Lung (tissue), 12 donors: Measurements from ENCODE around the gene RASGRF2. TPM values are rescaled to one million over a fixed set of nuclear protein-coding genes. Genes with fewer than 3 reads are reported as not detected.

Experiments
- ATAC-seq: fragments of 200-7000 bp; cut with Tn5 transposase; one replicate; pipeline ENCODE4 v1.9.1; 2020; ENCODE audit warnings: moderate number of reproducible peaks; ENCODE audit not compliant: insufficient read depth, low FRiP score
- DNase-seq, 3 donors: peaks; one replicate each; pipeline ENCODE4 v3.0.0-alpha.2; 2013 to 2017
- H3K27ac ChIP-seq, 2 donors: one replicate each; pipeline ENCODE4 v1.5.1; 2013; ENCODE audit warnings: mild to moderate bottlenecking in 2 of 2, moderate library complexity in 2 of 2, control low read depth in 1 of 2, inconsistent platforms in 1 of 2, low read depth in 1 of 2, low read length in 1 of 2
- H3K27me3 ChIP-seq, 3 donors: one replicate each; pipeline ENCODE4 v1.5.1; 2013; ENCODE audit warnings: low read length in 2 of 3; ENCODE audit not compliant: control insufficient read depth in 3 of 3, insufficient read depth in 3 of 3
- H3K36me3 ChIP-seq, 4 donors: one replicate each; pipeline ENCODE4 v1.5.1; 2013; ENCODE audit warnings: low read length in 4 of 4, mild to moderate bottlenecking in 1 of 4, moderate library complexity in 1 of 4; ENCODE audit not compliant: control insufficient read depth in 4 of 4, insufficient read depth in 4 of 4
- H3K4me1 ChIP-seq, 5 donors: one replicate each; pipeline ENCODE4 v1.5.1; 2013; ENCODE audit warnings: low read length in 5 of 5, mild to moderate bottlenecking in 2 of 5, moderate library complexity in 1 of 5; ENCODE audit not compliant: control insufficient read depth in 5 of 5, insufficient read depth in 5 of 5
- H3K4me3 ChIP-seq: one replicate; pipeline ENCODE4 v1.5.1; 2013; ENCODE audit warnings: mild to moderate bottlenecking, control low read depth, moderate library complexity
- H3K9ac ChIP-seq, 2 donors: one replicate each; pipeline ENCODE4 v1.5.1; 2013; ENCODE audit warnings: low read length in 2 of 2, control low read depth in 1 of 2; ENCODE audit not compliant: insufficient read depth in 1 of 2
- H3K9me3 ChIP-seq, 4 donors: one replicate each; pipeline ENCODE4 v1.5.1; 2013; ENCODE audit warnings: low read length in 3 of 4, mild to moderate bottlenecking in 1 of 4, moderate library complexity in 1 of 4; ENCODE audit not compliant: control insufficient read depth in 4 of 4, insufficient read depth in 3 of 4
- WGBS, 2 donors: extraction: QIAGEN DNeasy Blood & Tissue Kit; methylation state at CpG; one replicate each; pipeline ENCODE4 v1.1.7; 2013; 5-methylcytosine and 5-hydroxymethylcytosine counted together
- polyA plus RNA-seq, 2 donors: library from polyadenylated mRNA; stranded (reverse); fragments of 200-250 nt; gene quantifications; one replicate each; pipeline ENCODE4 v1.2.1, GENCODE V29; 2013
- total RNA-seq, 2 donors: library from RNA; depleted of rRNA in 1 of 2; stranded (reverse); fragments of >200 nt in 1 of 2; gene quantifications; one replicate each; pipeline ENCODE4 v1.2.1, GENCODE V29; 2014 to 2021
- TF ChIP-seq, protein P1 (sequence below): IDR thresholded peaks from 2 replicates; pipeline ENCODE4 v1.5.1; 2012; ENCODE audit warnings: mild to moderate bottlenecking; ENCODE audit errors: control extremely low read depth, extremely low read depth
- donor health status: control.
- donor health status: control.
- donor health status: Bipolar disorder and iron deficiency.
- donor health status: healthy.
- donor health status: DM: yes; HTN: yes; CAD: no.

RASGRF2 gene
- total and polyA plus RNA-seq, 4 donors = 1.0 to 12.0 (median 2.7) TPM

DNA sequence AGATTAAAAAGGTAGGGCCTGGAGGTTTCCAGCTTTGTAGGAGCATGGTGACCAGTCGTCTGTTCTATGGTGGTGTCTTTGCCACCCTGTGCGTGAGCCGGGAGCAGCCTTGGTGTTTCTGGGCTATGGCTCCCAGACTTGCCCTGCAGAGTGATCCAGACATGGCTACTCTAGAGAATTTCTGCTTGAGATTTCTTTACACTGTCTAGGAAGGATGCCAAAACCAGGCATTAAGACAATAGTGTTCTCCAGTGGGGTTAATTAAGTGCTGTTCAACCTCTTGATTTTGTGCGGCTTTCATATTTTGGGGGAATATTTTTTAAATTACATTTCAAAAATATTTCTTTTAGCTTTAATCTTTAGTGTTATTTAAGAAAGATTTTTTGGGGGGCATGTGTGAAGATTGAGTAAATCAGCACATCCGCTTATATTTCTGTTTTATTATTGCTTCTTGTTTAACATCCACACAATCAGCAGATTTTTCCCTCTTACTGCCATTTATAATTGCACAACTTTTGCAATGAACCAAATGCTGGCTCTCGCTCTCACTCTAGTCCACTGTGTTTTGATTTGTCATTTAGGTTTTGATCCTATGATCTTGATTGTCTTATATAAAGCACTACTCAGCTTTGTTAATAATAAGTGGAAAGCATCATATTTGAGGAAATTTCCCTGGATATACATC, 110.5 kb downstream of the RASGRF2 start:
- 90 to 93% methylated on average over 6 of the region's 6 CpGs for WGBS, 2 donors
- peaks cover 0 to 13% (median 0%) of the 10 kb centered on the region in 5 donors for H3K4me1 ChIP-seq

GRCh38 chr5:81075041-81075440, 114.9 kb downstream of the RASGRF2 start:
- peaks cover 0 to 3% (median 0%) of the 10 kb centered on the region in 4 donors for H3K36me3 ChIP-seq
- TF ChIP-seq, protein P1, sequence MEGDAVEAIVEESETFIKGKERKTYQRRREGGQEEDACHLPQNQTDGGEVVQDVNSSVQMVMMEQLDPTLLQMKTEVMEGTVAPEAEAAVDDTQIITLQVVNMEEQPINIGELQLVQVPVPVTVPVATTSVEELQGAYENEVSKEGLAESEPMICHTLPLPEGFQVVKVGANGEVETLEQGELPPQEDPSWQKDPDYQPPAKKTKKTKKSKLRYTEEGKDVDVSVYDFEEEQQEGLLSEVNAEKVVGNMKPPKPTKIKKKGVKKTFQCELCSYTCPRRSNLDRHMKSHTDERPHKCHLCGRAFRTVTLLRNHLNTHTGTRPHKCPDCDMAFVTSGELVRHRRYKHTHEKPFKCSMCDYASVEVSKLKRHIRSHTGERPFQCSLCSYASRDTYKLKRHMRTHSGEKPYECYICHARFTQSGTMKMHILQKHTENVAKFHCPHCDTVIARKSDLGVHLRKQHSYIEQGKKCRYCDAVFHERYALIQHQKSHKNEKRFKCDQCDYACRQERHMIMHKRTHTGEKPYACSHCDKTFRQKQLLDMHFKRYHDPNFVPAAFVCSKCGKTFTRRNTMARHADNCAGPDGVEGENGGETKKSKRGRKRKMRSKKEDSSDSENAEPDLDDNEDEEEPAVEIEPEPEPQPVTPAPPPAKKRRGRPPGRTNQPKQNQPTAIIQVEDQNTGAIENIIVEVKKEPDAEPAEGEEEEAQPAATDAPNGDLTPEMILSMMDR = no peak
- no peaks in the 10 kb centered on the region for H3K27me3 ChIP-seq
- peaks cover 0 to 5% (median 2%) of the 10 kb centered on the region in 4 donors for H3K9me3 ChIP-seq
- no peak overlapping the region for H3K9ac ChIP-seq
- no peak overlapping the region for H3K27ac ChIP-seq
- no peak overlapping the region for H3K4me3 ChIP-seq
- WGBS, 2 donors = 93 to 99% methylated on average over 5 of the region's 5 CpGs
- ATAC-seq = no peak
- peaks cover 0 to 12% (median 0%) of the 10 kb centered on the region in 5 donors for H3K4me1 ChIP-seq
- no peak for DNase-seq

More for the DNA sequence above, 110.5 kb downstream of the RASGRF2 start:
- Histone ChIP-seq H3K27ac (no peak overlapping the region), H3K9ac (no peak overlapping the region), H3K36me3 (peaks cover 0 to 3% (median 0%) of the 10 kb centered on the region in 4 donors), H3K9me3 (peaks cover 0 to 2% (median 0%) of the 10 kb centered on the region in 4 donors), H3K27me3 (no peaks in the 10 kb centered on the region), H3K4me3 (no peak overlapping the region)
- ATAC-seq (no peak), DNase-seq (peak in 2 of 3 donors; percentile 76 to 85)
- TF ChIP-seq, protein P1 = no peak

DNA sequence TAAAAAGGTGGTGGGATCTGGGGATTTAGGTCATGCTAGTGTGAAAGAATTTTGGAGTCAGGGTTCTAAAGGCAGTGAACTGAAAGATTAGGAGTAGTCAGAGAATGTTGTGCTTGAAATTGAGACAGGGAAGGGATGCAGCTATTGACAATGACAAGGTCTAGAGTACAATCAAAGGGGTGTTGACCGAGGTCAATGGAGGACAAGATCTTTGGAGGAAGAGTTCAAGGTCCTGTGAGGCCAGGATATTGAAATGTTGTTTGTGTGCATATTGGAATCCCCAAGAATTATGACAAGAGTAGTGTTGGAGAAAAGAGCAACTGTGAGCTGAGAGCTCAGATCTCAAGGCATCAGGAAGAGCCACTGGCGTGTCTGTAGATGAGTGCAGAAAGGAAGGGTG, 116.9 kb downstream of the RASGRF2 start:
- WGBS, 2 donors = 93 to 95% methylated on average over 2 of the region's 2 CpGs
- TF ChIP-seq, protein P1 = no peak
- H3K4me1 ChIP-seq = no peaks in the 10 kb centered on the region

GRCh38 chr5:81078930-81079329, 118.8 kb downstream of the RASGRF2 start:
- peaks cover 0 to 3% (median 0%) of the 10 kb centered on the region in 4 donors for H3K36me3 ChIP-seq
- H3K9ac ChIP-seq = no peak overlapping the region
- no peaks in the 10 kb centered on the region for H3K4me1 ChIP-seq
- DNase-seq (no peak), ATAC-seq (no peak)
- peaks cover 0 to 5% (median 2%) of the 10 kb centered on the region in 4 donors for H3K9me3 ChIP-seq
- H3K27me3 ChIP-seq = no peaks in the 10 kb centered on the region
- TF ChIP-seq, protein P1 = no peak
- no peak overlapping the region for H3K4me3 ChIP-seq
- no peak overlapping the region for H3K27ac ChIP-seq
- WGBS, 2 donors = 93 to 95% methylated on average over 2 of the region's 2 CpGs

More for the DNA sequence above, 116.9 kb downstream of the RASGRF2 start:
- Histone ChIP-seq H3K27ac (no peak overlapping the region), H3K4me3 (no peak overlapping the region), H3K36me3 (peaks cover 0 to 3% (median 0%) of the 10 kb centered on the region in 4 donors), H3K9ac (no peak overlapping the region), H3K27me3 (no peaks in the 10 kb centered on the region), H3K9me3 (peaks cover 0 to 5% (median 2%) of the 10 kb centered on the region in 4 donors)
- ATAC-seq = no peak
- no peak for DNase-seq
